NCI-H748 (cell line): ENCODE results near the gene APBB2.
A peak's percentile ranks its signal among the peaks of the same experiment; 100 is the strongest.

Experiments used
- DNase-seq: peaks from one replicate; lab custom pipeline; 2025; ENCODE audit not compliant: unreplicated experiment; lab: John Stamatoyannopoulos, UW

APBB2 gene

DNA sequence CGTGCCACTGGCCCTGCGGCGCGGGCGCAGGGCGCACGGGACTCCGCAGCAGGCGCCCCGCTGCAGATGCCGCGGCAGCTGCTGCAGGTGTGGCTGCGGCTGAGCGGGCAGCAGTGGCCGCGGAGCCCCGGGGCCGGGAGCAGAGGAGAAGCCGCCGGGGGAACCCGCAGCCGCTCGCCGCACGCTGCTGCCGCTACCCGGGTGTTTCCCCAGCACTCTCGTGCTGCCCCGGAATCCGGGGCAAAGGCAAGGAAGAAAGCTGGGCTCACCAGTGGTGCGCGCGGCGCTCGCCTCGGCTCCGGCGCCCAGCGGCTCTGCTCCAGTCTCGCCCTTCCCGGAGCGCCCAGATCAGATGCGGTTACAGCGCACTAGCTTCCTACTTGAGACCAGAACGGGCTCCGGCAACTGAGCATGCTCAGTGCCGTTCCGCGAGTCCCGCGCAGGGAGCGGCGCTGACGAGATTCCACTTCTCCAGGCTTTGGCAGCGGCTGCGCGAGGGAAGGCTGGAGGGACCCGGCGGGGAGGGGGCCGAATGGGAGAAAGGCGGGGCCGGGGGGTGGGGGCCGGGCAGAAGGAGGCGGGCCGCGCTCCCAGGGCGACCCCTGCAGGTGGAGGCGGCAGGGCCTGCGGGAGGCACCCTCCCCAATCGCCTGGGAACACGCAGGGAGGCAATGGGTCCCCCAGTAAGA, at the start of gene APBB2:
TSS of gene APBB2 (minus strand) at position 407 of the 689 bp plus-strand sequence. CDS start 181,288 bp downstream, outside the sequence.
- DNase-seq: peak; percentile 95

DNA sequence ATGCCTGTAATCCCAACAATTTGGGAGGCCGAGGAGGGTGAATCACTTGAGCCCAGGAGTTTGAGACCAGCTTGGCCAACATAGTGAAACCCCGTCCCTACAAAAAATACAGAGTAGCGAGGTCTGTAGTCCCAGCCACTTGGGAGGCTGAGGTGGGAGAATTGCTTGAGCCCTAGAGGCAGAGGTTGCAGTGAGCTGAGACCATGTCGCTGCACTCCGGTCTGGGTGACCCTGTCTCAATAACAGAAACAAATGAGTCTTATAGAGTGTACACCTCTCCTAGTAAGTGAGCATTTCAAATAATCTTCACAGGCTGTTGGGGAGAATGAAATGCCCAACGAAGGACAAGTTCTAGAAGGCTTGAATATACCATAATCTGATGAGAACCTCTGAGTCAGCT, 47.9 kb upstream of the APBB2 start:
- DNase-seq: no peak

GRCh38 chr4:41260116-41260733, 45.9 kb upstream of the APBB2 start:
- DNase-seq: no peak

DNA sequence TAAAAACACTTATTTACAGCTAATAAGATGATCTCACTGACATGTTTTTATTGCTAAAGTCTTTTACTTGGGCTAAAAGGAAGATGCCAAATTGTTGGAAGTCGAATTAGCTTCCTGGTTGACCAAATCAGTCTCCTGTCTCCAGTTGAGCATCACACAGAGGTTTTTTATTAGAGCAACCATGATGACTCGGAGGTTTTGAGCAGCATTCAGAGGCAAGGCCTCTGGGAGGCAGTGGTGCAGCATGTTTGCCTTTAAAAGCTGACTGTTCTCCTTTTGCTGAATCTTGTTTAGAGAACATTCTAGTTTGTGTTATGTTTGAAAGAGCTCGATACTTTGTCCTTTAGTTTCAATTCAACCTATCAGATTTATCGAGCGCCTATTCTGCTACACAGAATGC, 44.4 kb upstream of the APBB2 start:
- peak; percentile 44 for DNase-seq

- peak; percentile 50 for DNase-seq
Observed at GRCh38 chr4:41257906-41258305, 43.6 kb upstream of the APBB2 start.

GRCh38 chr4:41257257-41257901, 43.0 kb upstream of the APBB2 start:
- peak; percentile 95 for DNase-seq

GRCh38 chr4:41256740-41257256, 42.5 kb upstream of the APBB2 start, which contains the start of gene UCHL1:
Gene UCHL1, plus strand, starts transcription at chr4:41256928. Its CDS starts 49 bp downstream, at chr4:41256977.
- DNase-seq: peak; percentile 96

- DNase-seq: peak; percentile 56
Observed at GRCh38 chr4:41256131-41256739, 41.9 kb upstream of the APBB2 start.

DNA sequence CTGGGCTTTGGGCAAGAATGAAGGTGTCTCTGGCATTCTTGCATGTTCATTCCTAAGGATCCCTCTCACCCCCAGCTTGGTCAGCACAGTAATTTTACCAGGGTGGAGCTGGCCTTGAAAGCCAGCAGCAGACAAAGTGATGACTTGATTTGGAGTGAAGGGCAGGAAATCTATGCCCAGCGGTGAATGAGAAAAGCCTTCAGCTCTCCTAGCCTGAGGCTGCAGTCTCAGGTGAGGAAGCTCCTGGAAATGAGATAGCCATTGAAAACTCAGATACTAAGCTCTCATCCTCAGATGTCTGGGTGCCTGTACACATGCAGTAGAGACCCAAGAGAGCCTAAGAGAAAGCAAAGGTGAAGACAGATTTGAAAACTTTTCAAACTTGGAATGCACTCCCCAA, 31.6 kb upstream of the APBB2 start:
- no peak for DNase-seq

- DNase-seq: no peak
Observed at GRCh38 chr4:41241919-41242318, 27.6 kb upstream of the APBB2 start.

GRCh38 chr4:41236508-41236907, 22.2 kb upstream of the APBB2 start:
- no peak for DNase-seq

DNA sequence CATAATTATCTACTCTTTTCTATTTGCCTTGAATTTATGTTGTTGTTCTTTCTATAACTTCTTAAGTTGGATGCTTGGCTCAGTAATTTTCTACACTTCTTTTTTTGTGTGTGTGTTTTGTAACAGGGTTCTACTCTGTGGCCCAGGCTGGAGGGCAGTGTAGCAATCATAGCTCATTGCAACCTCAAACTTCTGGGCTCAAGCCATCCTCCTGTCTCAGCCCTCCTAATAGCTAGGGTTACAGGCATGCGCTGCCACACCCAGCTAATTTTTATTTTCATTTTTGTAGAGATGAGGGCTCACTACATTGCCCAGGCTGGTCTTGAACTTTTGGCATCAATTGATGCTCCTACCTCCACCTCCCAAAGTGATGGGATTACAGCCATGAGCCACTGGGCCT, 21.7 kb upstream of the APBB2 start:
- DNase-seq: no peak

GRCh38 chr4:41232856-41233255, 18.5 kb upstream of the APBB2 start:
- DNase-seq: no peak

GRCh38 chr4:41232406-41232805, 18.1 kb upstream of the APBB2 start:
- no peak for DNase-seq

GRCh38 chr4:41227902-41228301, 13.6 kb upstream of the APBB2 start:
- DNase-seq: no peak

DNA sequence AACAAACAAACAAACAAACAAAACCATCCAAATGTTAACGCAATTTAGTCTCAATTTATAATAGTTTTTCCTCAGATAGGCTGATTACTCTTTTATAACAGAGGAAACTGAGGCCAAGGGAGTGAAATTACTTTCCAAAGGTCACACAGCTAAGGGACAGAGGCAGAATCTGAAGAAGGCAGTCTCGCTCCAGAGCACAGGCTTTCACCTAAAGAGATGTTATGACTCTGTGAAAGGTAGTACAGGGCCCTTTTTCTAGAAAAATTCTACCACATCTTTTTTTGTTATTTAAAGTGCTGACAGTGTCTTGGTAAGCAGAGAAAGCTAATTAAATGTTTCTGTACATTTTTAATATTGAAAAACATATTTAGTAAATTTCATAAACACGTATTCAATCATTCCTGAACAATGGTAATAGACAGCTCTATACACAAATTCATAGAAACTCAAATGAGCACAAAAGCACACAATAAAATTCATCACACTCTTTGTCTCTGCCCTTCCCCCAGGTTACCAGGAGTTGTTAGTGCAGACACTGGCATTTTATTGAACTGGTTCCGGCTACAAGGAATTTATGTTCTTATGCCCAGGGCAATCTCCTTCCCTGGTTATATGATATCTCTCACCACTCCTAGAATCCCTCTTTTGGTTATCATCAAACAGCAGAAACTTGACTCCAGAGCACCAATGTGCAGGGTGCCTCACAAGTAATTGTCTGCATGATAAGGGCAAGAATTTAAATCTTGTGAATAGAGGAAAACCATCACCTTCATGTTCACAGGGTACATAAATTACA, 7.7 kb upstream of the APBB2 start:
- DNase-seq: no peak

GRCh38 chr4:41219421-41219950, 5.1 kb upstream of the APBB2 start:
- DNase-seq: no peak

- no peak for DNase-seq
Observed at GRCh38 chr4:41218703-41219102, 4.4 kb upstream of the APBB2 start.

DNA sequence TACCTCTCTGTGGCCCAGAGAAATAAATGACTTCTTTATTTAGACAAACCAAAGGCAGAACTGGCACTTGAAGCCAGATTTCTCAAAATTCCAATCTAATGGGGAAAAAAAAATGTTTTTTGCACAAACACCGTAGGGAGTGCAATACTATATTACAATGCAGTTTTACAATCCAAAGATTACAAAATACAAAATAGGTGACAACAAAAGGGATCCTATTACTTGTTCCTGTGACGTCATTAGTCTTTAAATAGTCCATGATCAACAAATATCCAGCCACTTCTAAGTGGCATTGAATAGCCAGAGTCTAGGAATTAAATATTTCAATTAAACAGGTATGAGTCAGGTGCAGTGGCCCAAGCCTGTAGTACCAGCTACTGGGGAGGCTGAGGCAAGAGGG, 3.0 kb upstream of the APBB2 start:
- DNase-seq: peak; percentile 2

DNA sequence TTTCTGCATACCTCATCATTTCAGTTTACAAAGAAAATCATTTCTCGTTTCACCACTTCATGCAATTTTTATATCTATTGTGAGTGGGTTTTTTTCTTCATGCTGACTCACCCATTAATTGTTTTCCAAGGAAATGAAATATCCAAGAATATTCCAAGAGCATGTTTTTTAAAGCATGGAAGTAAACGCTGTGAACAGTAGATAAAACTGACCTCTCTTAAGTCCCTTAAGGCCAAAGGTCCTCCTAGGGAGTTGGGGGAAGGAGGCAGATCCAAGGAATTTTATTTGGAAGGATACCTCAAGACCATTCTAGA, 2.6 kb upstream of the APBB2 start:
- no peak for DNase-seq
